CD4-positive, alpha-beta T cell treated with Interleukin-15 for 4 hours (primary cell): ENCODE measurements around the gene C6orf132.
"Not testable (repeated sequence)": the region's sequence is repeated elsewhere in the genome, so short reads cannot be mapped to it uniquely, and the experiment has no call there.

ENCODE experiments used
- DNase-seq: peaks from one replicate; pipeline ENCODE4 v3.0.0-alpha.2; 2020; ENCODE audit warnings: low spot score

Gene C6orf132, protein sequence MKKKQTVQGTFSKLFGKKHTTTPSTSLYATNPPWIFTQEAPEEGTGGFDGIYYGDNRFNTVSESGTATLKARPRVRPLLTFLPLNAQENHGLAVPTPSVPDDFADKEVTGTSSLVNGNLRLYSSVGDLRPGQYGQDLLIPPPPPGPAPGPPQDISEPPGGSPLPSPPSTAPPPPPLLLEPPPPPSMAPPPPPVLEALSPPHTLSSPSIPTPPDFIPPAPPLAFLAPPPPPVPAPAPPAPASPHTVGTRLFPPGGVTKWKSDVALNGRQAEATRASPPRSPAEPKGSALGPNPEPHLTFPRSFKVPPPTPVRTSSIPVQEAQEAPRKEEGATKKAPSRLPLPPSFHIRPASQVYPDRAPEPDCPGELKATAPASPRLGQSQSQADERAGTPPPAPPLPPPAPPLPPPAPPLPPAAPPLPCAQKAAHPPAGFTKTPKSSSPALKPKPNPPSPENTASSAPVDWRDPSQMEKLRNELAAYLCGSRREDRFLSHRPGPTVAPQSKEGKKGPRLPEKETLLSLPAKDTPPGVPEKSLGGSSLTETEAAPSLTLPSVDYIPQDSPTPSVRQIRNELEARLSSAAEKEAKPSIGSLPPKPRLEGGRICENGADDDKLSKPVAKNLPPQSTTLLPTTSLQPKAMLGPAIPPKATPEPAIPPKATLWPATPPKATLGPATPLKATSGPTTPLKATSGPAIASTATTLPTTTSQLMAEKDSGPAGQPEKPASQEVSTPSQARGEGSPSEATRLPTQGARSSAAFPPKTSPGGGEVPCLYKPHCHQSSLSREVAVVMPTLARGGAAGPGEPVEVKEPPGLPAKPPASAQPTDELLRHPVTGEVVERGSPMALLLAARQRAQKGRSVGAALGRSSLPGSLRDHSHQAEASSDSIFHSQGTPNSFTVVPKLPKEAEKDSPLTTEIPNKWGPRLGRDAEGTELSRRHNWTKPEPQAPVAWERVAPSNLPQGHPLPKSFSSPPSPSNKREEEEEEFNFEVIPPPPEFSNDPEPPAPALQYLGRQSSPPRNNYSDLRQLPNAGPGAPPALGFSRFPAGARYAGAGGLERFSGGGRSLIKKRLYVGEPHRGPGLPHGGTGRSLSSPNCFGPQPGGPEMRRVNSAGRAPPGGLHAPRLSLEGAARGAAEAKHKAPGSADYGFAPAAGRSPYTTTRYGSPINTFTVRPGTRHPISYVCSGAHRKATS

DNA sequence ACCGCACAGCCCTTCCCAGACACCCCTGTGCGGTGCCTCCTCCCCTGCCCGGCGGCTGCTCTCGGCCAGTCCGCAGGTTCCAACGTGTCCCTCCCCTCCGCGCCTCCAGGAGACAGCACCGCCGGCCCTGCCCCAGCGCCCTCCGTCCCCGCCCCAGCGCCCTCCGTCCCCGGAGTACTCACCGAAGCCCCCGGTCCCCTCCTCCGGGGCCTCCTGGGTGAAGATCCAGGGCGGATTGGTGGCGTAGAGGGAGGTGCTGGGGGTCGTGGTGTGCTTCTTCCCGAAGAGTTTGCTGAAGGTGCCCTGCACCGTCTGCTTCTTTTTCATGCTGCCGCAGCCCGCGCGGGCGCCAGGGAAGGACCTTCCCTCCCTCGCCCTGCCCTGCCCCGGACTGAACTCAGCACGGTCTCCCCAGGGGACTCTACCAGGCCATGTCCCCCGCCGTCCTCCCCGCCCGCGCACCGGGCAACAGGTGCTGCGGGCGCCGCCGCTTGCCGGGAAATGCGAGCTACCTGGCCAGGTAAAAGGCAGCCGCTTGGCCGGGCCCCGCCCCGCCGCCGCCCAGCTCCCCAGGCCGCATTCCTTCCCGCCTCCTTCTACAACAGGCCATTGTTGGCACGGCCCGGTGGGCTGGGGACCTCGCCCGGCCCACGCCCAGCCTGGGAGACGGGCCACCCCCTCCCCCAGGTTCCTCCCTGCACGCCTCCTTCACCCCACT lies at the start of gene C6orf132:
Gene C6orf132, minus strand, starts transcription at position 503 of the 718 bp plus-strand sequence. Its CDS starts 176 bp downstream, at position 327.
- DNase-seq = no peak

GRCh38 chr6:42190554-42191183 lies 48.2 kb upstream of the C6orf132 start:
- DNase-seq = no peak

- no peak for DNase-seq
These were observed 46.0 kb upstream of the C6orf132 start for GRCh38 chr6:42188406-42188805.

- no peak for DNase-seq
These were observed 43.2 kb upstream of the C6orf132 start for GRCh38 chr6:42185597-42185996.

GRCh38 chr6:42184475-42184874 lies 42.1 kb upstream of the C6orf132 start:
- DNase-seq = no peak

GRCh38 chr6:42182101-42182500 lies 39.7 kb upstream of the C6orf132 start:
- no peak for DNase-seq

- DNase-seq = no peak
These were observed 37.5 kb upstream of the C6orf132 start for GRCh38 chr6:42179945-42180313.

DNA sequence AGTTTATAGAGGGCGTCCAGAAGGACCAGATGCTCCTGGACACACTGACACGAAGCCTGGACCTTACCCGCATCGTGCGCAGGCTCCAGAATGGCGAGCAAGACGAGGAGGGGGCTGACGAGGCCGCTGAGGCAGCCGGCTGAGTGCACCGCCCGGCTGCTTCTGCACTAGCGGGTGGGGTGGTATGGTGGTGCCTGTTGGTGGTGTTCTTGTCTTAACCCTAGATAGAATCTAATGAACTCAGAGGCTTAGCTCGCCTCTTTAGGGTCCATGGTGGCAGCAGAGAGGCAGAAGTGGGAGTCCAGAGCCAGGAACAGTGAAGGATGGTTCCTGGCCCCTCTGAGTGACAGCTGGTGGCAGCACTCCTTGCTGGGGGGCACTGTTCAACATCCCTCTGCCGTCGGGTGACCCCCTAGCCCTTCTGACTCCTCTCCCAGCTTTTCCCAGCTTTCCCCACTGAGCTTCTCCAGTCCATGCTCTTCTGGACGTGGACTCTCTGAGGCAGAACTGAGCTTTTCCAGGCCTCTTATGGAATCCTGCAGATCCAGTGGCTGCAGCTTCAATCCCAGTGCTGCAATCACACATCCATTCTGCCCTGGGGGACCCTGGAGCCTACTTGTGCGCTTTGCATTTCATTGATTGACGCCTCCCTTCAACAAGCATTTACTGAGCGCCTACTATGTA lies 37.0 kb upstream of the C6orf132 start:
- no peak for DNase-seq

DNA sequence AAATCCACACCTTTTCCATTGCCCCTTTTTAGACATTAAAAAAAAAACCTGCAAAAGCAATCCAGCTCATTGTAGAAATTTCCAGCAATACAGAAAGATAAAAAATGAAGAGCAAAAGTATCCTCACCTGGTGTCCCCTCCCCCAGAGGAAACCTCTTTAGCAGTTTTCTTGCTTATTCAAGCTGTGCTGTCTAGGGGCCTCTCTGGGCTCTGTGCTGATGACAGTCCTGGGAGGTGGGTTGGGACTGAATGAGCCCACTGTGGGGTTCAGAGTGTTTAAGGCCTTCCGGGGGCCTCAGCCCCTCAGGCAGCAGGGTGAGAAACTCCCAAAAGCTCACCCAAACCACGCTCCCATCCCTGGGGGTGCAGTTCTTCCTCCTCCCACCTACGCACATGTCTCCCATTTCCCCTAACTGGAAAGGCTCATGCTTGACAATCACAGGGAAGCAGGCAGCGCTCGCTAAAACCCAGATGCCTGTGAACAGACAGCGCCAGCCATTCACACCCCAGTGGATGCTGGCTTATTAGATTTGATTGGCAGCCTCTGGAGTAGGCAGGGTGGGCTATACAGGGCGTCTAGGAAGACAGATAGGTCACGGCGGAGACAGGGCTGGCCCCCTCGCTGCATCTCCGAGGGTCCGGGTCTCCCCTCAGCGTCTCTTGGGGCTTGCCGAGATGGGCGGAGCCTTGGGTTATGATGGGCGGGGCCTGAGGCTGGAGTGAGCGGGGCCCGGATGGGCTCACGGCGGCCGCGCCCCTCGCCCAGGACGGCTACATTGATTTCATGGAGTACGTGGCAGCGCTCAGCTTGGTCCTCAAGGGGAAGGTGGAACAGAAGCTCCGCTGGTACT lies 35.3 kb upstream of the C6orf132 start:
- no peak for DNase-seq

DNA sequence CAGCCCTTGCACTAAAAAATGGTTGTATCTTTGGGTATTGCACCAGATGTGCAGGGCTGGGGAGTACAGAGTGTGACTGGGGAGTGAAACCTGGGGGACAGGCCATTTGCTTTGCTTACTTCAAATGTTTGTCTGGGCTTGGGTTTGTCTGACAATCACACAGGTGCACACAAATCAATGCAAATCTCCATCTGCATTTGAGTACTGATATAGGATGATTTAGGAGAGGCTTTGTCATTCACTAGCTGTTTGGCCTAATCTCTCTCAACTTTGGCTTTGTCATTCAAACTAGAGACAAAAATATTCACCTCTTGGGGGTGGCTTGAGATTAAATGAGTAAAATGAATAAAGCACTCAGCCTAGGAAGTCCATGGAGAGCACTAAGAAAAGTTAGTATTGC lies 34.6 kb upstream of the C6orf132 start:
- DNase-seq = no peak

DNA sequence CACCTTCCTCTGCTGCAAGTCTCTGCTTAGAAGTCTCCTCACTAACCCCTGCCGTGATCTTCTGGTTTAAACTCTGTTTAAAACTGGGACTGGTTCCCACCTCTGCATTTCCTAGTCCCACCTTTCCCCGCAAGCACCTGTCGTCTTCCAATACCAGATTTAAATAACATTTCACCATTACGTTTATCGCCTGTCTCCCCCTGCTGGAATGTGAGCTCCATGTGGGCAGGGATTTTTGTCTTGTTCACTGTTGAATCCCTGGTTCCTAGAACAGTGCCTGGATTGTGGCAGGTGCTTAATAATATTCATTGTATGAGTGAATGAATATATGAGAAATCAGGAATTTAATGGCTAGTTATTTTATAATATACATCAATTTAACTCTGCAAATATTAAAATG lies 33.4 kb upstream of the C6orf132 start:
- no peak for DNase-seq

DNA sequence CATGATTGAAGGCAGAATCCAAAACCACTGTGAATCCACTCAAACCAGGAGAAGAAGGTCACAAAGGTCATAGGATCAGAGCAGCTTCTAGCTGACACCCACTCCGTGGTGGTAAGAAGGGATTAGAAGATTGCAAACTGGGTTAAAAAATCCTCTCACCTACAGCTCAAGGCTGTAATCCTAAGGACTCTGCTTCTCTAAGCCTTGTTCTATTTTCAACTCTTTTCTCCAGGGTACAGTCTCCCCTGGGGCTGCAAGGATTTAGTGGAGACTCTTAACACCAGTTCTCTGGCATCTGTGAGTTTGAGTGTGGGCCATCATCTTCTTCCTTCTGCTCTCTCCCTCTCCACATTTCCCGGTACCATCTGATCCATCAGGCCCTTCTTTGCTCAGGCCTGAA lies 30.7 kb upstream of the C6orf132 start, which contains the start of gene GUCA1A:
Gene GUCA1A, plus strand, starts transcription at position 264 of the 400 bp plus-strand sequence. CDS start 250 bp downstream, outside the sequence.
- no peak for DNase-seq

- no peak for DNase-seq
These were observed 29.6 kb upstream of the C6orf132 start for GRCh38 chr6:42171813-42172581.

DNA sequence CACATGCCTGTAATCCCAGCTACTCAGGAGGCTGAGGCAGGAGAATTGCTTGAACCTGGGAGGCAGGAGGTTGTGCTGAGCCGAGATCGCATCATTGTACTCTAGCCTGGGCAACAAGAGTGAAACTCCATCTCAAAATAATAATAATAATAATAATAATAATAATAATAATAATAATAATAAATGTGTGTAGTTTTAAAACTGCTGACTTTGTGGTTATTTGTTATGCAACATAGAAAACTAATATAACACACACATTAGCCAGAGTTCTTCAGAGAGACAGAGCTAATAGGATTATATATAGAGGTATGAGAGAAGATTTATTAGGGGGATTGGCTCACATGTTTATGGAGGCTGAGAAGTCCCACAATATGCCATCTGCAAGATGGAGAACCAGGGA lies 27.4 kb upstream of the C6orf132 start:
- DNase-seq = not testable (repeated sequence)

DNA sequence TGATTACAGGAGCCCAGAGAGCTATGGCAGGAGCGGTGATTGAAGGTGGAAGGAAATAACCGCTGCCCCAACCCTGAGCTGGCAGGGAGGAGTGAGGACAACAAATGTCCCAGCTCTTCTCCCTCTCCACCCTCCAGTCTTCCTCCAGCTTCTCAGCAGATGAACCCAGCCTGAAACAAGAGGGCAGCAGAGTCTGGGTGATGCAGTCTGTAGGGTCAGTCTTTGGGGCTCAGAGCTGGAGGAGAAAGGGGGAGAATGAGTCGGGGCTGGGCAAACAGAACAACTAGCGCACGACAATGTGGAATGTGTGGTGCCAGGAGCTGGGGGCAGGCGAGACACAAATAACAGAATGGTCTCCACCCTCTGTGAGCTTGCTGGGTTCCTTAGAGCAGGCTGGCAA lies 26.2 kb upstream of the C6orf132 start:
- DNase-seq = no peak

GRCh38 chr6:42166444-42167141 lies 24.2 kb upstream of the C6orf132 start:
- DNase-seq = peak; percentile 74

GRCh38 chr6:42165016-42165415 lies 22.6 kb upstream of the C6orf132 start:
- no peak for DNase-seq

GRCh38 chr6:42163981-42164380 lies 21.6 kb upstream of the C6orf132 start:
- no peak for DNase-seq
